ENCODE results near the gene HOXA4. TPM values are rescaled to one million over a fixed set of nuclear protein-coding genes. Genes with fewer than 3 reads are reported as not detected.

Gene HOXA4
- total RNA-seq, 1 experiment from 2014 or later = not detected

- DNase-seq = no peak
These were observed 3.8 kb downstream of the HOXA4 start for GRCh38 chr7:27126596-27127327.

GRCh38 chr7:27125986-27126394 lies 4.6 kb downstream of the HOXA4 start:
- Histone ChIP-seq H3K9me3 (ENCODE audit: low read length) (no peaks in the 10 kb centered on the region), H3K4me3 (ENCODE audit: low read length) (no peak overlapping the region), H3K79me2 (ENCODE audit: low read length) (no peaks in the 10 kb centered on the region), H2AFZ (ENCODE audit: low read length) (no peak overlapping the region), H4K20me1 (ENCODE audit: insufficient read depth, low read depth, low read length) (no peaks in the 10 kb centered on the region), H3K4me2 (ENCODE audit: low read depth, low read length, poor library complexity, severe bottlenecking) (no peak overlapping the region), H3K27ac (ENCODE audit: low read length) (no peak overlapping the region), H3K27me3 (ENCODE audit: low read length) (no peaks in the 10 kb centered on the region), H3K36me3 (ENCODE audit: insufficient read depth, low read length) (no peaks in the 10 kb centered on the region), H3K4me1 (ENCODE audit: low read length) (peaks cover 9% of the 10 kb centered on the region), H3K9me2 (replicated peaks; ENCODE audit: insufficient read depth, low read length) (no peaks in the 10 kb centered on the region), H3K9ac (ENCODE audit: low read length) (no peak overlapping the region)
- DNase-seq = no peak

More at GRCh38 chr7:27126596-27127327, 3.8 kb downstream of the HOXA4 start:
- peaks cover 9% of the 10 kb centered on the region for H3K4me1 ChIP-seq (ENCODE audit: low read length)
- no peak overlapping the region for H3K4me3 ChIP-seq (ENCODE audit: low read length)
- no peak overlapping the region for H3K9ac ChIP-seq (ENCODE audit: low read length)
- H3K36me3 ChIP-seq (ENCODE audit: insufficient read depth, low read length) = no peaks in the 10 kb centered on the region
- no peaks in the 10 kb centered on the region for H3K27me3 ChIP-seq (ENCODE audit: low read length)
- no peaks in the 10 kb centered on the region for H3K79me2 ChIP-seq (ENCODE audit: low read length)
- no peak overlapping the region for H2AFZ ChIP-seq (ENCODE audit: low read length)
- H4K20me1 ChIP-seq (ENCODE audit: insufficient read depth, low read depth, low read length) = no peaks in the 10 kb centered on the region
- no peak overlapping the region for H3K4me2 ChIP-seq (ENCODE audit: low read depth, low read length, poor library complexity, severe bottlenecking)
- no peaks in the 10 kb centered on the region for H3K9me3 ChIP-seq (ENCODE audit: low read length)
- no peaks in the 10 kb centered on the region for H3K9me2 ChIP-seq (replicated peaks; ENCODE audit: insufficient read depth, low read length)
- no peak overlapping the region for H3K27ac ChIP-seq (ENCODE audit: low read length)

- Histone ChIP-seq H3K27ac (ENCODE audit: low read length) (no peak overlapping the region), H4K20me1 (ENCODE audit: insufficient read depth, low read depth, low read length) (no peaks in the 10 kb centered on the region), H3K4me3 (ENCODE audit: low read length) (no peak overlapping the region), H3K4me2 (ENCODE audit: low read depth, low read length, poor library complexity, severe bottlenecking) (no peak overlapping the region), H3K9me2 (replicated peaks; ENCODE audit: insufficient read depth, low read length) (no peaks in the 10 kb centered on the region), H3K4me1 (ENCODE audit: low read length) (peaks cover 9% of the 10 kb centered on the region), H3K36me3 (ENCODE audit: insufficient read depth, low read length) (no peaks in the 10 kb centered on the region), H2AFZ (ENCODE audit: low read length) (no peak overlapping the region), H3K27me3 (ENCODE audit: low read length) (no peaks in the 10 kb centered on the region), H3K9ac (ENCODE audit: low read length) (no peak overlapping the region), H3K9me3 (ENCODE audit: low read length) (no peaks in the 10 kb centered on the region), H3K79me2 (ENCODE audit: low read length) (no peaks in the 10 kb centered on the region)
- no peak for DNase-seq
These were observed 5.5 kb downstream of the HOXA4 start for GRCh38 chr7:27124902-27125689.

GRCh38 chr7:27124096-27124901 lies 6.3 kb downstream of the HOXA4 start:
- no peak overlapping the region for H3K9ac ChIP-seq (ENCODE audit: low read length)
- no peak overlapping the region for H2AFZ ChIP-seq (ENCODE audit: low read length)
- H3K4me3 ChIP-seq (ENCODE audit: low read length) = no peak overlapping the region
- H3K27me3 ChIP-seq (ENCODE audit: low read length) = no peaks in the 10 kb centered on the region
- H3K79me2 ChIP-seq (ENCODE audit: low read length) = no peaks in the 10 kb centered on the region
- no peaks in the 10 kb centered on the region for H3K9me2 ChIP-seq (replicated peaks; ENCODE audit: insufficient read depth, low read length)
- no peaks in the 10 kb centered on the region for H3K9me3 ChIP-seq (ENCODE audit: low read length)
- no peaks in the 10 kb centered on the region for H4K20me1 ChIP-seq (ENCODE audit: insufficient read depth, low read depth, low read length)
- no peaks in the 10 kb centered on the region for H3K36me3 ChIP-seq (ENCODE audit: insufficient read depth, low read length)
- peaks cover 9% of the 10 kb centered on the region for H3K4me1 ChIP-seq (ENCODE audit: low read length)
- H3K4me2 ChIP-seq (ENCODE audit: low read depth, low read length, poor library complexity, severe bottlenecking) = no peak overlapping the region
- no peak for DNase-seq
- no peak overlapping the region for H3K27ac ChIP-seq (ENCODE audit: low read length)

GRCh38 chr7:27123477-27124053 lies 7.0 kb downstream of the HOXA4 start:
- Histone ChIP-seq H2AFZ (ENCODE audit: low read length) (no peak overlapping the region), H3K36me3 (ENCODE audit: insufficient read depth, low read length) (no peaks in the 10 kb centered on the region), H3K27me3 (ENCODE audit: low read length) (no peaks in the 10 kb centered on the region), H4K20me1 (ENCODE audit: insufficient read depth, low read depth, low read length) (no peaks in the 10 kb centered on the region), H3K27ac (ENCODE audit: low read length) (no peak overlapping the region), H3K9ac (ENCODE audit: low read length) (no peak overlapping the region), H3K4me3 (ENCODE audit: low read length) (no peak overlapping the region), H3K9me2 (replicated peaks; ENCODE audit: insufficient read depth, low read length) (no peaks in the 10 kb centered on the region), H3K79me2 (ENCODE audit: low read length) (no peaks in the 10 kb centered on the region), H3K4me2 (ENCODE audit: low read depth, low read length, poor library complexity, severe bottlenecking) (no peak overlapping the region), H3K4me1 (ENCODE audit: low read length) (peaks cover 9% of the 10 kb centered on the region), H3K9me3 (ENCODE audit: low read length) (no peaks in the 10 kb centered on the region)
- DNase-seq = no peak

GRCh38 chr7:27123007-27123476 lies 7.5 kb downstream of the HOXA4 start:
- H3K9me3 ChIP-seq (ENCODE audit: low read length) = no peaks in the 10 kb centered on the region
- H2AFZ ChIP-seq (ENCODE audit: low read length) = no peak overlapping the region
- DNase-seq = no peak
- no peak overlapping the region for H3K27ac ChIP-seq (ENCODE audit: low read length)
- no peaks in the 10 kb centered on the region for H3K9me2 ChIP-seq (replicated peaks; ENCODE audit: insufficient read depth, low read length)
- no peak overlapping the region for H3K4me3 ChIP-seq (ENCODE audit: low read length)
- no peaks in the 10 kb centered on the region for H3K79me2 ChIP-seq (ENCODE audit: low read length)
- no peak overlapping the region for H3K9ac ChIP-seq (ENCODE audit: low read length)
- H3K4me2 ChIP-seq (ENCODE audit: low read depth, low read length, poor library complexity, severe bottlenecking) = no peak overlapping the region
- H3K4me1 ChIP-seq (ENCODE audit: low read length) = peaks cover 6% of the 10 kb centered on the region
- no peaks in the 10 kb centered on the region for H3K36me3 ChIP-seq (ENCODE audit: insufficient read depth, low read length)
- no peaks in the 10 kb centered on the region for H3K27me3 ChIP-seq (ENCODE audit: low read length)
- H4K20me1 ChIP-seq (ENCODE audit: insufficient read depth, low read depth, low read length) = no peaks in the 10 kb centered on the region

- Histone ChIP-seq H3K79me2 (ENCODE audit: low read length) (no peaks in the 10 kb centered on the region), H3K27ac (ENCODE audit: low read length) (no peak overlapping the region), H3K27me3 (ENCODE audit: low read length) (no peaks in the 10 kb centered on the region), H2AFZ (ENCODE audit: low read length) (no peak overlapping the region), H3K4me2 (ENCODE audit: low read depth, low read length, poor library complexity, severe bottlenecking) (no peak overlapping the region), H3K9me3 (ENCODE audit: low read length) (no peaks in the 10 kb centered on the region), H3K9me2 (replicated peaks; ENCODE audit: insufficient read depth, low read length) (no peaks in the 10 kb centered on the region), H3K4me3 (ENCODE audit: low read length) (no peak overlapping the region), H3K4me1 (ENCODE audit: low read length) (no peaks in the 10 kb centered on the region), H4K20me1 (ENCODE audit: insufficient read depth, low read depth, low read length) (no peaks in the 10 kb centered on the region), H3K36me3 (ENCODE audit: insufficient read depth, low read length) (no peaks in the 10 kb centered on the region), H3K9ac (ENCODE audit: low read length) (no peak overlapping the region)
- DNase-seq = no peak
These were observed 8.3 kb downstream of the HOXA4 start for GRCh38 chr7:27122077-27122910.

Measured in Karpas-422 (cell line).